GM18511 (cell line): ENCODE data around the gene VAMP7.
"Not testable (repeated sequence)": the region's sequence is repeated elsewhere in the genome, so short reads cannot be mapped to it uniquely, and the experiment has no call there.

ENCODE experiments used
- ATAC-seq: cut with Tn5 transposase; IDR thresholded peaks from one replicate; pipeline ENCODE4 v1.9.1; 2021; ENCODE audit warnings: mild to moderate bottlenecking, moderate library complexity; ENCODE audit not compliant: unreplicated experiment

Gene VAMP7

DNA sequence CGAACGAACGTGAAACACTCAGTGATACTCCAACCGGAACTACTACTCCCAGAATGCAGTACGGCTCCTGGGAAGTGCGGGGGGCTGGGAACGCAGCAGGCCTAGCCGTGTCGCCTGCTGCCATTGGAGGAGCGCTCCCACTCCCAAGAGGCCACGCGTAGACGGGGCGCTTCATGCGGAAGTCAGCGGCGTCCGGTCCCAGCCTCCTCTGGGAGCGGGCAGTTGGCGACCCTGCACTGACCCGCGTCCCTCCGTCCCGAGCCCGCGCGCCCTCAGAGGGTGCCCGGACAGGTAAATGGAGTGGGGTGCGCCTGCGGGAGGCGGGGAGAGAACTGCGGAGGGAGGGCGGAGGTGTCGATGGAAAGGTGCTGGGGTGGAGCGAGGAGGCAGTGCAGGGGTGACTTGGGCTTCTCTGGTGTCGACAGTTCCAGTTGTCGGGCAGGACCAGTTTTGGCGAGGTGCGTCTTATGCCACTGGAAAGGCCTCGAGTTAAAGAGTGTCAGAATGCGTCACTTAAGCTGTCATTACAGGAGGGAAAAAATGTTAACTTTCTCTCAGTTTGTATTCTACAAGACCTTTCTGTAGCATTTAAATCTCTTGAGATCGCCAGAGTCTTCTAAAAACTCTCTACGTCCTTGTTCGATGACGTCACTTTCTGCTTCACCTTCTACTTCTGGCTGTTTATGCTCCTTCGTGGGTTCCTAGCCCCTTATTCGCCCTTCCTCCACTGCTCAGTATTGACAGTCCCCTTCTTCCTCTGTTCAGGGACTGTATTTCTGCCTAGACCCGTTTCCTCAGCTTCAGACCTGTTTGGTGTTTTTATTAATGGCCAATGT lies at the start of gene VAMP7:
Gene VAMP7 (plus strand): TSS at position 188 of the 836 bp plus-strand sequence. CDS start 8,122 bp downstream, outside the sequence.
- peak; percentile 95 for ATAC-seq

DNA sequence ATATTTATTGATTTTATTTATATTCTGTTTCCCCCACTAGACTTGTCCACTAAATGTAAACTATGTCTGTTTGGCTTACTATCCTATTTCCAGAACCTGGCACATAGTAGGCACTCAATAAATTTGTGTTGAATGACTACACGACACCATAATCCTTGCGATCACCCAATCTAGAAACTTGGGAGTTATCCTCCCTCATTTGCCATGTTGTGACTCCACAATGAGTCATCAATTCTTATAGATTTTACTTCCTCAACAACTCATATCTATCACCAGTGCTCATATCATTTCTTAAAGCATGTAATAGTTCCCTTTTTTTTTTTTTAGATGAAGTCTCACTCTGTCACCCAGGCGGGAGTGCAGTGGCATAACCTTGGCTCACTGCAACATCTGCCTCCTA lies 39.9 kb upstream of the VAMP7 start:
- no peak for ATAC-seq

GRCh38 chrX:155851786-155852185 lies 29.4 kb upstream of the VAMP7 start:
- not testable (repeated sequence) for ATAC-seq

- no peak for ATAC-seq
Observed at GRCh38 chrX:155857561-155857960, 23.6 kb upstream of the VAMP7 start.

GRCh38 chrX:155864655-155865054 lies 16.5 kb upstream of the VAMP7 start:
- no peak for ATAC-seq

GRCh38 chrX:155865193-155865592 lies 16.0 kb upstream of the VAMP7 start:
- ATAC-seq: no peak

DNA sequence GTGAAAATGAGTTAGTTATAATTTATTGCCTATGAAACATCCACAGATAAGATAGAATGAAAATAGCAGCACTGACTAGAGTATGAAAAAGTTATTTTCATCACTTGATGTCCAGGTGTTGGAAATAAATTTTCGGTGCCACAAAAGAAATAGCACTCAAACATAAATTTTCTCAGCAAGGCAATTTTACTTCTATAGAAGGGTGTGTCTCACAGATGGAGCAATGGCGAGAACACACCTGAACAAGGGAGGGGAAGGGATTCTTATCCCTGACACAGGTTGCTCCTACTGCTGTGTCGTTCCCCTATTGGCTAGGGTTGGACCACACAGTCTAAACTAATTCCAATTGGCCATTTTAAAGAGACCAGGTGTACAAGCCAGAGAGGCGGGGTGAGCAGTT lies 13.3 kb upstream of the VAMP7 start:
- ATAC-seq: no peak

DNA sequence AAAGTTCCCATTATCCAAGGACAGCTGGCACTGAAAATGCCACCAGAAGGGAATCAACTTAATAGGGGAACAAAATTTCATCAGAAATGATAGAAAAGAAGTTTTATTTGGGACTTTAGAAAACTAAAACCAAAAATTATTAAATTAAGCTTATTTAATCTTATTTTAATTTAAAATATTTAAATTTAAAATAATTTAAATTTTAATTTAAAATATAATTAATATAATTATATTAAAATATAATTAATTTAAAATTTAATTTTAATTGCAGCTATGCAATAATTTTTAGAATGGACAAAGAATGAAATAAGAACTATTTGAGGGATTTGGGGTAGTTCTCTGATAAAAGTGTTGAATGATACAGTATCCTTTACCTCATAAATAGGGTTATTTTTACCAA lies 10.2 kb upstream of the VAMP7 start:
- no peak for ATAC-seq

GRCh38 chrX:155871934-155872333 lies 9.2 kb upstream of the VAMP7 start:
- ATAC-seq: no peak

- ATAC-seq: no peak
Observed at GRCh38 chrX:155873188-155873587, 8.0 kb upstream of the VAMP7 start.

DNA sequence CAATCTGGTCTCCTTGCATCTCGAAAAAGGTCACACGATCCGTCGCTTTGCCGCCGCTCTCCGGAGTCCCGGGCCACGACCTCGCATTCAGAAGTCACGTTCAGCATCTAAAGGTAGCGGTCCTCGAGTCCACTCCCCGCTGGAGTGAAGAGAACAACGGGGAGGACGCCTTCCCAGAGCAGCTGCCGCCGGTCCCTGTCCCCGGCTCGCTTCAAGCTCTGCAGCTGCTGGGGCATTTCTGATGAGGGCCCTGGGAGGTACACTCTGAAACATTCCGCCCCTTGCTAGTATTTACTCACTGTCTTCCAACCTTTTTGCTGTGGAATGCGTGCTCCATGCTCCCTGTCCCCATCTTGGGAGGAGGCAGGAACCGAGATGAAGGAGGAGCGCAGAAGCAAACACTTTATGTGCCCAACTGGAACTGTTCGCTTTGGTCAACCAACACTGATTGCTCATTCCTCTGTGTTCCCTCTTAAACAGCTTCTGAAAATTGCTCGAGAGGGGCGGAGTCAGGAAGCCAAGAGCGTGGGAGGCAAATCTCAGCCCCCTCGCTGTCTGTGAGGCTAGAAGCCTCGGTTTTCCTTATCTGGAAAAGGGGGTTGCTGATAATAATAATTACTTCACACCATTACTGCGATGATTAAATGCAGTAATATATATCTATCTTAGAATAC lies 6.4 kb upstream of the VAMP7 start:
- ATAC-seq: no peak

DNA sequence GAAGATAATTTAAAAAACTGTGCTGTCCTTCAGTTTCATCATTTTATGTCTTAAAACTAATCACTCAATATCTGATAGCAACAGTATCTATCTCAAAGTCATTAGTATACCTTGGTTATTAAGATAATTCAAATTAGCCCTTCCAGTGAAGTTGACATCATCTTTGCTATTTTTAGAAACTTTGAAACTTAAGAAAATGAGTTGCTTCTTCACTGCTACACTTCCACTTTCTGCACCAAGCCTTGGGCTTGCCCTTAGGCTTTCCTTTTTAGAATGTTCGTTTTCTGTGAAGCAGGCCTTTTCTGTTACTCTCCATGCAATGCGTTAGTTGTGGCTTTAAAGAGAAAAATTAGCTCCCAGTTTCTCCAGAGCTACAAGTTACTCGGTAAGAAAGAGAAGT lies 4.4 kb upstream of the VAMP7 start:
- ATAC-seq: no peak

GRCh38 chrX:155877288-155877687 lies 3.9 kb upstream of the VAMP7 start:
- ATAC-seq: no peak

DNA sequence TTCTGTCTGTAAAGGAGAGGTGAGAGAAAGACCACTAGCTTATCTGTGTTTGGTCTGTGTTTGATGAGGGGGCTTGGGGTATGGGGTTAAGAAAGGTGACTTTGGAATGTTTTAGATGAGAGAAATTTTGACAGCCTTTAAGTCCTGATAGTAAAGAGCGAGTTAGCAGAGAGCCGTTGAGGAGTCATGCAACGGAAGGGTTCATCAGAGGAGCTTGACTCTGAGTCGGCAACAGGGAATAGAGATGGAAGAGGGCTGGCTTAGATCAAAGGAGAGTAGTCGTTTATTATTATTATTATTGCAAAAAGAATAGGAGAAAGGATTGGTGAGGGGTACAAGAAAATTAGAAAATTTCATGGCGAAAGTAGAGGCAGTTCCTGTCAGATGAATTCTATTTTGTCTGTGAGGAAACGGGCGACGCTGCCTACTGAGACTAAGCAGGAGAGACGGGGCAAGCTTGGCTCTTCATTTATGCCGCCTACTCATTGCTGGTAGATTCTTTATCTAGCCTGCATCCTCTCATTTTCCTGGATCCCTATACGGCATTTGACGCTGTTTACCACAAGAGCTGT lies 473 bp upstream of the VAMP7 start:
- peak; percentile 29 for ATAC-seq

DNA sequence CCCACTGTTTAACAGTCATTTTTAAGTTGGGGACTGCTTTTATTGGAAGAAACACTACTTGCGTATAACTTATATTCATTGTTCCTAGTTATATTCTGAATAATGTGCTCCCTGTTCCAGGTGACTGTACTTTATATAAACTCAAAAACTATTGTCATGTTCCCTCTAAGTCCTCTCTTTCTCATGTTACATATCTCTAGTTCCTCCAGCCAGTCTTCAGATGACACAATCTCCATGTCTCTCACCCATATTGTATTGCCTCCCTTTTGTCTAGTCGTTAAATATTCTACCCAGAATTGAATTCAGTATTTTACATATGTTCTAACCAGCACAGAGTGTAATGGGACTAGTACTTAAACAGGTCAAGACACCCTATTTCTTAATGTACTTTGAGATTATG lies 5.3 kb downstream of the VAMP7 start:
- no peak for ATAC-seq

GRCh38 chrX:155888139-155888538 lies 7.0 kb downstream of the VAMP7 start:
- no peak for ATAC-seq

DNA sequence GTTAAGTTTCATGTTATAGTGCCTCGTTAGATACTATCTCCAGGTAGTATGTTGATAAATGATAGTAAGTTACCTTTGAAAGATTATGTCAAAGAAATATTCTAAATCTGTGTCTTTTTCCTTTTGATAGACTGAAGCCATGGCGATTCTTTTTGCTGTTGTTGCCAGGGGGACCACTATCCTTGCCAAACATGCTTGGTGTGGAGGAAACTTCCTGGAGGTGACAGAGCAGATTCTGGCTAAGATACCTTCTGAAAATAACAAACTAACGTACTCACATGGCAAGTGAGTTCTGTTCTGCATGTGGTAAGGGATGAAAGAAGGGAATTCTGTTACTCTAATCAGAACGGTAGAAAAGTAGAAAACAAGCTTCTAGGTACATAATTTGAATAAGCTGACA lies 8.2 kb downstream of the VAMP7 start:
- no peak for ATAC-seq

DNA sequence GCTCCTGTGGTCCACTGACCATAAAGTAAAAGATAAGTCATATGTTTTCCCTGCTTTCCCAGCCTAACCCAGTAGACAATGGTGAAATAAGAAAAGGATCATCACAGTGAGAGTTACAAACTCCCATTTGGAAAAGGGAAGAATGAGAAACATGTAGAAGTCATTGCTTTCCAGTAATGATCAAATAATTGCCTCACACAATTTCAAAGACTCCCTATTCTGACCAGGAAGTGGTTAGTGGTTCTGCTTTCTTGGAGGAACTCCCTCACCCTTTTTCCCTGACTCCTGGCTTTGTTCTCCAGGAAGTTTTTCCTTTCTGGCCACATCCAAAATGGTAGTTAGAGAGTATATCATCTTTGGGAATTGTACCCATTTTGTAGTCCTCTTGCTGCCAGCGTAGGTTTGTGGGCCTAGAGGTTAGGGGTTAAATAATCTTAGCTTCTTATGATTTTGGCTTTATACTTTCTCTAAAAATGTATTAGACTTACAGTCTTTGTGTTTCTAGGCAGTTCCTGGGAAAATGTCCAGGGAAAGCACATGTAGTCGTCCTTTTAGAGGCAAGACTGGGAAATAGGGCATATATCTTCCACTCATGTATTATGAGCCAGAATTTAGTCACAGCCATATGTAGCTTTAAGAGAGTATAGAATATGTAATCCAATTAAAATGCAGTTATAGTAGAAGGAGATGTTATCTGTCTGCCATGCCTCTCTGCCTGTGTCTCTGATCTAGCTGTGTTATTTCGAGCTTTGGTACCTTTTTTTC lies 10.5 kb downstream of the VAMP7 start:
- ATAC-seq: no peak

- ATAC-seq: no peak
Observed at GRCh38 chrX:155893521-155893920, 12.4 kb downstream of the VAMP7 start.

DNA sequence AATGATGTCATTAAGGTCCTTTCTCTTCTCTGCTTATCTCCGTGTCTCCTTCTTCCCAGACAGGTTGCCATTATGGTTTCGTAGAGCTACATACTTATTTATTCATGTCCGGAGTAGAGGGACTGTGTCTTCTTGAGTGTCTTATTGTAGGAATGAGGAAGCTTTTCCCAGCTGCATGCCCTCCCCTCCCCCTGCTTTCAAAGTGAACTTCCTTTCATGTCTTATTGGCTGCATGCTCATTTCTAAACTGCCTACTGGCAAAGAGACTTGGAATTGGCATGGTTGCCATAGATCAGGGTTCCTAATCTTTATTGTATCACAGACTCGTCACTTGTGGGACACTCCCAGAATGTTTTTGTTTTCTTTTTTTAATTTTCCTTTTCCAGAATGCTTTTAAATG lies 15.4 kb downstream of the VAMP7 start:
- no peak for ATAC-seq

DNA sequence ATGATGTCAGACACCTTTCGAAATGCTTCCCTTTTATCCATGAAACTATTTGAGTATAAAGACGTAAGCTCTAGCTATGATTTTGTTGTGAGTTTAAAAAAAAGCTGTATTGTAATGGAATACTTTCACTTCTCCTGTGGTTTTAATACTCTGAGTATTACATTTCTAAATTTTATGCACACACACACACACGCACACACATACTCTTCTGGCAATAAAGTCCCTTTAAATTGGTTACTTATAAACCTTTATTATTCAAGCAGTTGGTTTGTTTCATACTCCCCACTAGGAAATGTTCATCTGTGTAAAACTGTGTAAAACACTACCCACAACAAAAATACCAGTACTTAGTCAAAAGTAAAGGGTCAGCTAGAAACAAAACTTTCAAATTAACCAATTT lies 18.2 kb downstream of the VAMP7 start:
- no peak for ATAC-seq
